SHP77 (cell line): ENCODE data around the gene KIAA0232.
"Not testable (repeated sequence)": the region's sequence is repeated elsewhere in the genome, so short reads cannot be mapped to it uniquely, and the experiment has no call there.

Experiments
- DNase-seq, 2 experiments: peaks; one replicate each; lab custom pipeline; 2025; lab: John Stamatoyannopoulos, UW

KIAA0232 gene

GRCh38 chr4:6756345-6756744 is 26.2 kb upstream of the KIAA0232 start:
- DNase-seq = not testable (repeated sequence)

DNA sequence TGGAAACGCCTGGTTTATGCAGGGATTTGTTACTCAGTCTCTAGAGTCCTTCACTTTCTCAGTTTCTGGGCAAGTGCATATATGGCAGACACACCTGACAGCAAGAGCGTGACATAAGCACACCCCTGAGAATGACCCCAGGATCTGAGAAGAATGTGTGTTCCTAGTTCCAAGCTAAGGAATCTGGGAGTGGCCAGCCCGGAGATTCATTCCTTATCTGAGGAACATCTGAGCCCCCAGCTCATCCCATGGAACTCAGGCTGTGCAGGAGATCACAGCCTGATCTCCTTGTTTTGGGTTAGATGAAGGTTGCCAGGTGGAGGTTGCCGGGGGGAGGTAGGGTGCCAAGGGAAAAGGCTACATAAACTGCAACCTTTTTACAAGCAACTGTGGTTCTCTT is 23.8 kb upstream of the KIAA0232 start:
- no peak for DNase-seq

- no peak for DNase-seq
Measured at GRCh38 chr4:6760865-6761264, 21.7 kb upstream of the KIAA0232 start.

DNA sequence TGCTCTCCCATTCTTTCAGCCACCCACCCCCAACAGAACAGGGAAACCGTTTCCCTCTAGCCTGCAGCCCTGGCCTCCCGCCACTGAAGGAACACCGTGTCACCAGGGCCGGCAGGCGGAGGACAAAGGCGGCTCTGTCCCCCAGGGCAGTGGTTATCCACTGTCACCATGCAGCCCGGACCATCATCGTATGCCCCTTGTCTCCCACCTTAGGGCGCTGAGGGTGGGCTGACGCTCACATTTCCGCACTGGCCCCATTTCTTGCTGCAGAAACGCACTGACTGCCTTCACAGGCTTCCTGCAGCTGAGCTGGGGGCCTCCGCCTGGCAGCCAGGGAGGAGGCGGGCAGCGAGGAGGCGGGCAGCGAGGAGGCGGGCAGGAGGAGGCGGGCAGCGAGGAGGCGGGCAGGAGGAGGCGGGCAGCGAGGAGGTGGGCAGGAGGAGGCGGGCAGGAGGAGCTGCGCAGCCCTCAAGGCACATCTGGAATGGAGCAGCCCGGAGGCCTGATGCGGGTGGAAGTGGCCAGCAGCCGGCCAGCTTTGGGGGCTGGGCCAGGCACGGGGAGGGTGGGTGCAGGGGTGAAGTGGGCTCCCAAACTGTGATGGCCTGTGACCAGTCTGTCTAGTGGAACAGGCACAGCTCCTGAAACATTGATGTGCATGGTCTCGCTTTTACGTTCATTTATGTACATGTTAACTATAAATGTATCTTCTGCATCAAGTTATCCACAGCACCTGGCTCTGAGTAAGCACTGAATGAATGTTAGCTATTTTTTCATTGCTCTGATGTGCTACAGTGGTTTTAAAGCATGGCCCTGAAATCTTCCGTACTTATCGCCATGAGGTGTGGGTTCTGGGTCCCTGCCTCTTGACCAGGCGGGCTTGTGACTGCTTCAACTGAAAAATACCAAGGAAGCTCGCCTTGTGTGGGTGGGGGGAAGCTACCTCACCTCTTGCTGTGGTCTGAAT is 20.6 kb upstream of the KIAA0232 start:
- no peak for DNase-seq

DNA sequence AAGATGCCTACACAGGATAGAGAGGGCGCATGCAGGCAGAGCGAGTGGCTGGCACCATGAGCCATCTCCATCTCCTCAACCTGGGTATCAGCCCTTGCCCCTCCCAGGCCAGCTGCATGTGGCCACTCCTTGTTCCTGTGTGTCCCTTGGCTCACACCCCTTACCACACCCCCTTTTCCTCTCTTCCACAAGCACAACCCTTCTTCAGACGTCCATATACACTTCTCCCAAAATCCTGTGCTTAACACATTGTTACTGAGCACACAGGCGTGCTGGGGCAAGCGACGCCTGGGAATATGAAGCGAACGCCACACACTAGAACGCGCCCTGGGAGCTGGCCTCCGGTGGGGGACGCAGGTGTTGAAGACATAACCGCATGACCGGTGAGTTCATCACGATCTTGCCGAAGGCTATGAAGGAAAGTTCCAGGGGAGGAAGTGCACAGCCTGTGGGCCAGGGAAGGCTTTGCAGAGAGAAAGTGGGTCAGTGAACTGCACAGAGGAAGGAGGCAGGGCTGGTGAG is 19.1 kb upstream of the KIAA0232 start:
- DNase-seq = no peak

DNA sequence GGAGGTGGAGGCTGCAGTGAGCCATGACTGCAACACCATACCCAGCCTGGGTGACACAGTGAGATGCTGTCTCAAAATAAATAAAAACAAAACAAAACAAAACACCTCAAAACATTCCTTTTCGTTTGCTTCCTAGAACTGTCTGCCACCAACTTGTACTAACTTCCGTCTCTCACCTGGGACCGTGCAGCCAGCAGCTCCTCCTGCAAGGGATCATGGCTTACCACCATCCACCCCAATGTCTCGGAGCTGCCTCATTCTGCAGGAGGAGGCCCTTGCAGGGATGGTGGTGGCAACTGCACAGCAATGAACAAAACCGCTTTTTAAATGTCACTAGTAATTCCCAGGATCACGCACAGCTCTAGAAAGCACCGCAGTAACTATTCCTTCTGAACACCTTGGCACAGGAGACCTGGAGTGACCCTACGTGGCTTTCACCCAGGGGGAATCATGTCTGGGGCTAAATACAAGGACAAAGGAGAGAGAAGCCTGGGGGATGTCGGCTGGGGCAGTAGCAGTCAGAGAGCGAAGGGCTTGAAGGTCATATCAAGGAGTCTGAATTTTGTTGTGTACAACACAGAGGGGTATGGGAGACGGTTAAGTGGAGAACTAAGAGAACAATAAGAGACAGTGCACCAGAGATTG is 17.4 kb upstream of the KIAA0232 start:
- DNase-seq = no peak

DNA sequence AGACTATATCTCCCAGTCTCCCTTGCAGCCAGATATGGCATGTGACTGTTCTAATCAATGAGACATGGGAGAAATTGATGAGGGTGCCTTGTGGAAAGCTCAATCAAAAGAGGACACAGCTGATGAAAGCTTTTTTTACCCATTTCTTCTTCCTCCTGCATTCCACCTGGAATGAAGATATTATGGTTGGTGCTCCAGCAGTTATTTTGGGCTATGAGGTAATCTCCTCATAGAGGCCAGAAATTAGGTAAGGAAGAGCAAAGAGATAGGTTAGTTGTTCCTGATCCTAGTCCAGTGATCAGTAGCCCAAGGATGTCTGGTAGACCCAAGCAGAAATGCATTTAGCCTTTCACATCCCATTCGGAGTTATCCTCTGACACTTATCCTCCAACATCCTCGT is 16.8 kb upstream of the KIAA0232 start:
- no peak for DNase-seq

DNA sequence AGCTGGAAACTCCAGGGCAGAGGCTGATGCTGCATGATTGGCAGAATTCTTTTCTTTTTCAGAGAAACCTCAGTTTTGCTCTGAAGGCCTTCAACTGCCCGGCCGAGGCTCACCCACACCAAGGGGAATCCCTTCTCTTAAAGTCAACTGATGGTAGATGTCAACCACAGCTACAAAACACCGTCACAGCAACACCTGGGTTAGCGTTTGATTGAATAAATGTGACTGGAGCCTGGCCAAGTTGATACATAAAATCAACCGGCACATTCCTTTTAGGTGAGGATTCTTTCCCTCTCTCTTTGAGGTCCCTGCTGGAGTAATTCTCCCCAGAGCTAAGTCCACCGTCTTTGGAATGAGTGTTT is 15.2 kb upstream of the KIAA0232 start:
- DNase-seq = no peak

- DNase-seq = no peak
Measured at GRCh38 chr4:6767748-6768538, 14.6 kb upstream of the KIAA0232 start.

DNA sequence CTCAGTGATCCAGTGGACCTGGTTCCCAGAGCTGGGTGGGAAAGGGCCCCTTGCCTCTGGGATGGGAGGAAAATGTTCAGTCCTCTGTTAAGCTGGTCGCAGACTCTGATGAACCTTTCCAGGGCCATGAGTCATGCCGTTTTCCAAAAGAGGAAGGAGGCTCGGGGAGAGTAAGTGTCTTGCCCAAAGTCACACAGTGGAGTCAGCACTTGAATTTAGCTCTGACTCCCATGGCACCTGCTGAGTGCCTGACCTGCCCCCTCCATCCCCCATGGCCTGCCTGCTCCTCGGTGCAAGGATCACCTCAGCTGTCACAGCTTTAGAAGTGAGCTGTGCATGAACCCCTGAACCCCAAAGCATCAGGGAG is 14.0 kb upstream of the KIAA0232 start:
- DNase-seq = no peak

- no peak for DNase-seq
Measured at GRCh38 chr4:6769233-6769988, 13.1 kb upstream of the KIAA0232 start.

- no peak for DNase-seq
Measured at GRCh38 chr4:6769989-6770420, 12.5 kb upstream of the KIAA0232 start.

DNA sequence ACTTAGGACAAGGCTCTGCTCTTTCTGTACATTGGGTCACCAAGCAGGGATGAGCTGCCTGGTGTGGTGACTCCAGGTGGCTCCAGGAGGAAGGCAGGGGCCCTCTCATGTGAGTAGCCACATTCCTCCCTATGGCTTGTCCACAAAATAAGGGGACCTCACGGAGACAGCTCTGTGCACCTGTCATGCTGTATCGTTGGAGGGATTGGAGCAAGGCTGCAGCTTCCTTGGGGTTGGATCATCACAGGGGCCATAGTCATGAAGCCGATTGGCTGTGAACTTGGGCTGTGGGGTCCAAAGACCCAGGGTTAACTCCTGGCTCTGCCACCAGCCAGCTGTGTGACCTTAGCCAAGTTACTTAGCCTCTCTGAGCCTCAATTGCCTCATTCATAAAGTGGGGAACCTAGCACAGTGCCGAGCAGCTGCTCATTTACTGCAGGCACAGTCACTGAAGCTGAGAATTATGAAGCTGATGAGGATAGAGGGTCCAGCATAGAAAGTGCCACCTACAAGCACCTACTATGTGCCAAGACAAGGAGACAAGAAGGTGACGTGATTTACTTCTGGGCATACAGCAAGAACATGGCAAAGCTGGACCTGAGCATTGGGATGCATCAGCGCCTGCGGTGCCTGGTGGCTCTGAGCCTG is 11.8 kb upstream of the KIAA0232 start:
- DNase-seq = no peak

- no peak for DNase-seq
Measured at GRCh38 chr4:6771229-6771671, 11.3 kb upstream of the KIAA0232 start.

DNA sequence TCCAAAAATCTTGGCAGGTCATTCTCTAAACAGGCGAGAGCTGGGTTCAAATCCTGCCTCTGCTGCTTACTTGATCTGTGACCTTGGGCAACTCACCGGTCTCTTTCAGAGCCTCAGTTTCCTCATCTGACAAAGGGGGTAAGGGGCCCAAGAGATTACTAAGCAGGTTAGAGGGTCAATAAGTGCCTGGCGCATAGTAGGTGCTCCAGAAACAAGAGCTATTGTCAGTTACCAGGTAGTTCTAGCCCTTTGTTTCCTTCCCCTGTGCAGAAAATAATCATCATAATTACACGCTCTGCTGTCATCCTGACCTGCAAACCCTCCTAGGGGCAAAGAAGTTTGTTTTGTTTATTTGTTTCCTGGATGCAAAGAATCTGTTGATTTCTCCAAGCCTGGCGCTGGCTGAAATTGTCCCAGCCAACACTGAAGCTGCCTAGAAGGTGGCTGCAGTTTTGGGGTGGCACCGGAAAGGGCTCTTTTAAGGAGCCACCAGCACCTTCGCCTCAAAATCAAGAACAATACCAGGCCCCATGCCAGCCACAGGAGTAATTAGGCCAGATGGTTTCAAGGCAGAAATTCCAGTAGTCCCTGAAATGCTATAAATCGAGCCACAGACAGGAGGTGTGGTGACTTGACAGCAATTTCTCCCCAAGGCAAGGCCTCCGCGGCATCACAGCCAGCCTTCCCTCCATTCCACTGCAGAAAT is 10.2 kb upstream of the KIAA0232 start:
- DNase-seq = no peak

- no peak for DNase-seq
Measured at GRCh38 chr4:6773106-6773505, 9.4 kb upstream of the KIAA0232 start.

DNA sequence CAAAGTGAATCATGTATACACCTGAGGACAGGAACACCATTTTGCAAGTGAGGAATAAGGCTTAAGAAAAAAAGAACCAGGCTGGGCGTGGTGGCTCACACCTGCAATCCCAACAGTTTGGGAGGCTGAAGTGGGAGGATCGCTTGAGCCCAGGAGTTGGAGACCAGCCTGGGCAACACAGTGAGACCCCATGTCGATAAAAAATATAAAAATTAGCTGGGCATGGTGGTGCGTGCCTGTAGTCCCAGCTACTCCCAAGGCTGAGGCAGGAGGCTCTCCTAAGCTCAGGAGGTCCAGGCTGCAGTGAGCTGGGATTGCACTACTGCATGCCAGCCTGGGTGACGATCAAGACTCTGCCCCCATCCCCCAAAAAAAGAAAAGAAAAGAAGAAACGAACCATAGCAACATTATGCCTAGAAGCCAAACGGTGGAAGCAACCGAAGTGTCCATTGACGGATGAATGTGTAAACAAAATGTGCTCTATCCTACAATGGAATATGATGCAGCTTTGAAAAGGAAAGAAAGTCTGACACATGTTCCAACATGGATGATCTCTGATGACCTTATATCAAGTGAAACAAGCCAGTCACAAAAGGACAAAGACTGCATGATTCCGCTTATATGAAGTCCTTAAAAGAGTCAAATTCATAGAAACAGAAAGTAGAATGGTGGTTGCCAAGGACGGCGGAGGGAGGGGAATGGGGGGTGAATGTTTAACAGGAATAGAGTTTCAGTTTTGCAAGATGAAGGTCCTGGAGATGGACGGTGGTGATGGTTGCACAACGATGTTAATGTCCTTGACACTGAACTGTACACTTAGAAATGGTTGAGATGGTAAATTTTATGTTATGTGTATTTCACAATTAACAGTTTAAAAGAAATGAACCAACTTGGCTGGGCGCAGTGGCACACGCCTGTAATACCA is 8.6 kb upstream of the KIAA0232 start:
- no peak for DNase-seq

- DNase-seq = no peak
Measured at GRCh38 chr4:6775746-6776145, 6.8 kb upstream of the KIAA0232 start.

GRCh38 chr4:6776920-6777635 is 5.4 kb upstream of the KIAA0232 start:
- no peak for DNase-seq
